Gastroesophageal sphincter (tissue), 3 donors: Measurements from ENCODE around the gene CXCR3.

Source experiments
- CTCF ChIP-seq, 4 experiments: fragments of 200-600 bp in 2 of 4; fragments of 450-650 bp in 2 of 4; sonication (generic) in 1 of 4; IDR thresholded peaks; one replicate each; pipeline ENCODE4 v1.5.1; 2017 to 2019; ENCODE audit warnings: antibody characterized with exemption in 4 of 4, mild to moderate bottlenecking in 2 of 4, moderate library complexity in 2 of 4
- POLR2A ChIP-seq, 2 donors: fragments of 450-650 bp; IDR thresholded peaks; one replicate each; pipeline ENCODE4 v1.6.1; 2017; ENCODE audit warnings: antibody characterized with exemption in 2 of 2, mild to moderate bottlenecking in 2 of 2, moderate library complexity in 1 of 2
- POLR2AphosphoS5 ChIP-seq: sonication (generic); formaldehyde crosslinking; IDR thresholded peaks from one replicate; pipeline ENCODE4 v1.6.1; 2017; ENCODE audit warnings: antibody characterized with exemption

GRCh38 chrX:71609095-71609750 lies 9.1 kb downstream of the CXCR3 start:
- TF ChIP-seq POLR2A (IDR thresholded peaks at IDR 0.05) (no peak), POLR2AphosphoS5 (no peak), CTCF (IDR thresholded peaks at IDR 0.05) (no peak)
